ENCODE measurements around the gene COL4A2.

Gene COL4A2

GRCh38 chr13:110354715-110355473 lies 47.8 kb downstream of the COL4A2 start:
- Histone ChIP-seq H3K9ac (ENCODE audit: low read length) (no peak overlapping the region), H3K4me2 (ENCODE audit: low read depth, low read length) (no peak overlapping the region)

GRCh38 chr13:110356362-110356761 lies 49.3 kb downstream of the COL4A2 start:
- no peaks in the 10 kb centered on the region for H3K9me3 ChIP-seq (replicated peaks; ENCODE audit: insufficient read depth, low read length)
- no peak overlapping the region for H3K27ac ChIP-seq (ENCODE audit: low read length)
- H4K20me1 ChIP-seq (ENCODE audit: insufficient read depth, low read length) = no peaks in the 10 kb centered on the region
- H2AFZ ChIP-seq (ENCODE audit: low read length) = no peak overlapping the region
- no peaks in the 10 kb centered on the region for H3K27me3 ChIP-seq (replicated peaks; ENCODE audit: insufficient read depth, low read length)
- no peak overlapping the region for H3K4me3 ChIP-seq (ENCODE audit: low read length)
- DNase-seq = no peak
- no peaks in the 10 kb centered on the region for H3K9me2 ChIP-seq (replicated peaks; ENCODE audit: insufficient read depth, low read length)
- H3K4me1 ChIP-seq (ENCODE audit: low read length) = no peaks in the 10 kb centered on the region
- no peaks in the 10 kb centered on the region for H3F3A ChIP-seq (ENCODE audit: insufficient read depth, low read length)
- TF ChIP-seq CTCF (IDR thresholded peaks at IDR 0.05; ENCODE audit: low read length) = no peak
- TF ChIP-seq EZH2phosphoT487 (IDR thresholded peaks at IDR 0.05; ENCODE audit: low read length) = no peak
- no peak for TF ChIP-seq EZH2 (optimal IDR thresholded peaks at IDR 0.05; ENCODE audit: low read depth, low read length)
- no peaks in the 10 kb centered on the region for H3K79me2 ChIP-seq (ENCODE audit: low read length)
- no peak overlapping the region for H3K4me2 ChIP-seq (ENCODE audit: low read depth, low read length)
- no peak overlapping the region for H3K9ac ChIP-seq (ENCODE audit: low read length)
- H3K36me3 ChIP-seq (replicated peaks; ENCODE audit: insufficient read depth, low read length) = no peaks in the 10 kb centered on the region

More at GRCh38 chr13:110354715-110355473, 47.8 kb downstream of the COL4A2 start:
- Histone ChIP-seq H3K9me3 (replicated peaks; ENCODE audit: insufficient read depth, low read length) (no peaks in the 10 kb centered on the region), H3K79me2 (ENCODE audit: low read length) (no peaks in the 10 kb centered on the region), H3K36me3 (replicated peaks; ENCODE audit: insufficient read depth, low read length) (no peaks in the 10 kb centered on the region), H3K27me3 (replicated peaks; ENCODE audit: insufficient read depth, low read length) (no peaks in the 10 kb centered on the region), H3K27ac (ENCODE audit: low read length) (no peak overlapping the region), H3K4me1 (ENCODE audit: low read length) (no peaks in the 10 kb centered on the region), H3F3A (ENCODE audit: insufficient read depth, low read length) (no peaks in the 10 kb centered on the region), H2AFZ (ENCODE audit: low read length) (no peak overlapping the region), H3K4me3 (ENCODE audit: low read length) (no peak overlapping the region), H4K20me1 (ENCODE audit: insufficient read depth, low read length) (no peaks in the 10 kb centered on the region), H3K9me2 (replicated peaks; ENCODE audit: insufficient read depth, low read length) (no peaks in the 10 kb centered on the region)
- DNase-seq = no peak
- TF ChIP-seq CTCF (IDR thresholded peaks at IDR 0.05; ENCODE audit: low read length) (no peak), EZH2 (optimal IDR thresholded peaks at IDR 0.05; ENCODE audit: low read depth, low read length) (no peak), EZH2phosphoT487 (IDR thresholded peaks at IDR 0.05; ENCODE audit: low read length) (no peak)

GRCh38 chr13:110358381-110358780 lies 51.3 kb downstream of the COL4A2 start:
- Histone ChIP-seq H3K79me2 (ENCODE audit: low read length) (no peaks in the 10 kb centered on the region), H3K36me3 (replicated peaks; ENCODE audit: insufficient read depth, low read length) (no peaks in the 10 kb centered on the region), H4K20me1 (ENCODE audit: insufficient read depth, low read length) (no peaks in the 10 kb centered on the region), H3K27ac (ENCODE audit: low read length) (no peak overlapping the region), H3K4me1 (ENCODE audit: low read length) (no peaks in the 10 kb centered on the region), H3K4me3 (ENCODE audit: low read length) (no peak overlapping the region), H3K9me2 (replicated peaks; ENCODE audit: insufficient read depth, low read length) (no peaks in the 10 kb centered on the region), H3F3A (ENCODE audit: insufficient read depth, low read length) (no peaks in the 10 kb centered on the region), H3K4me2 (ENCODE audit: low read depth, low read length) (no peak overlapping the region), H2AFZ (ENCODE audit: low read length) (no peak overlapping the region), H3K27me3 (replicated peaks; ENCODE audit: insufficient read depth, low read length) (no peaks in the 10 kb centered on the region), H3K9me3 (replicated peaks; ENCODE audit: insufficient read depth, low read length) (no peaks in the 10 kb centered on the region), H3K9ac (ENCODE audit: low read length) (no peak overlapping the region)
- no peak for DNase-seq
- TF ChIP-seq CTCF (IDR thresholded peaks at IDR 0.05; ENCODE audit: low read length) (no peak), EZH2 (optimal IDR thresholded peaks at IDR 0.05; ENCODE audit: low read depth, low read length) (no peak), EZH2phosphoT487 (IDR thresholded peaks at IDR 0.05; ENCODE audit: low read length) (no peak)

All from MM.1S (cell line).